Measurements from ENCODE around the gene MYOM1. TPM values are rescaled to one million over a fixed set of nuclear protein-coding genes. Genes with fewer than 3 reads are reported as not detected.
"Not testable (repeated sequence)": the region's sequence is repeated elsewhere in the genome, so short reads cannot be mapped to it uniquely, and the experiment has no call there.

The MYOM1 gene
- total RNA-seq, 1 donor: 0.27 TPM

GRCh38 chr18:3061581-3062312 lies 158.0 kb downstream of the MYOM1 start:
- DNase-seq (ENCODE audit: low read depth in 2 of 3, low spot score in 2 of 3): peak in 1 of 3 donors; percentile 46

GRCh38 chr18:3060667-3061580 lies 158.8 kb downstream of the MYOM1 start:
- no peak for DNase-seq (ENCODE audit: low read depth in 2 of 3, low spot score in 2 of 3)

- peak in 1 of 3 donors; percentile 47 for DNase-seq (ENCODE audit: low read depth in 2 of 3, low spot score in 2 of 3)
These were observed 160.5 kb downstream of the MYOM1 start for GRCh38 chr18:3059272-3059671.

GRCh38 chr18:3058328-3059191 lies 161.2 kb downstream of the MYOM1 start:
- no peak for DNase-seq (ENCODE audit: low read depth in 2 of 3, low spot score in 2 of 3)

- no peak for DNase-seq (ENCODE audit: low read depth in 2 of 3, low spot score in 2 of 3)
These were observed 162.2 kb downstream of the MYOM1 start for GRCh38 chr18:3057526-3057925.

GRCh38 chr18:3056311-3056710 lies 163.5 kb downstream of the MYOM1 start:
- no peak for DNase-seq (ENCODE audit: low read depth in 2 of 3, low spot score in 2 of 3)

GRCh38 chr18:3055816-3056215 lies 164.0 kb downstream of the MYOM1 start:
- no peak for DNase-seq (ENCODE audit: low read depth in 2 of 3, low spot score in 2 of 3)

GRCh38 chr18:3055186-3055728 lies 164.5 kb downstream of the MYOM1 start:
- no peak for DNase-seq (ENCODE audit: low read depth in 2 of 3, low spot score in 2 of 3)

GRCh38 chr18:3054780-3055179 lies 165.0 kb downstream of the MYOM1 start:
- DNase-seq (ENCODE audit: low read depth in 2 of 3, low spot score in 2 of 3): no peak

- DNase-seq (ENCODE audit: low read depth in 2 of 3, low spot score in 2 of 3): no peak
These were observed 165.6 kb downstream of the MYOM1 start for GRCh38 chr18:3054214-3054613.

- DNase-seq (ENCODE audit: low read depth in 2 of 3, low spot score in 2 of 3): no peak
These were observed 166.7 kb downstream of the MYOM1 start for GRCh38 chr18:3053081-3053480.

- DNase-seq (ENCODE audit: low read depth in 2 of 3, low spot score in 2 of 3): no peak
These were observed 167.4 kb downstream of the MYOM1 start for GRCh38 chr18:3052411-3052758.

- DNase-seq (ENCODE audit: low read depth in 2 of 3, low spot score in 2 of 3): no peak
These were observed 167.9 kb downstream of the MYOM1 start for GRCh38 chr18:3051718-3052410.

GRCh38 chr18:3049897-3050454 lies 169.8 kb downstream of the MYOM1 start:
- not testable (repeated sequence) for DNase-seq (ENCODE audit: low read depth in 2 of 3, low spot score in 2 of 3)

GRCh38 chr18:3048820-3049349 lies 170.9 kb downstream of the MYOM1 start:
- DNase-seq (ENCODE audit: low read depth in 2 of 3, low spot score in 2 of 3): no peak

GRCh38 chr18:3048121-3048520 lies 171.6 kb downstream of the MYOM1 start:
- DNase-seq (ENCODE audit: low read depth in 2 of 3, low spot score in 2 of 3): no peak

- no peak for DNase-seq (ENCODE audit: low read depth in 2 of 3, low spot score in 2 of 3)
These were observed 173.5 kb downstream of the MYOM1 start for GRCh38 chr18:3046216-3046808.

GRCh38 chr18:3044931-3045698 lies 174.7 kb downstream of the MYOM1 start:
- peak in 1 of 3 donors; percentile 63 for DNase-seq (ENCODE audit: low read depth in 2 of 3, low spot score in 2 of 3)
